Measurements from ENCODE around the gene PSMB2.
"Not testable (repeated sequence)": the region's sequence is repeated elsewhere in the genome, so short reads cannot be mapped to it uniquely, and the experiment has no call there.

The PSMB2 gene

DNA sequence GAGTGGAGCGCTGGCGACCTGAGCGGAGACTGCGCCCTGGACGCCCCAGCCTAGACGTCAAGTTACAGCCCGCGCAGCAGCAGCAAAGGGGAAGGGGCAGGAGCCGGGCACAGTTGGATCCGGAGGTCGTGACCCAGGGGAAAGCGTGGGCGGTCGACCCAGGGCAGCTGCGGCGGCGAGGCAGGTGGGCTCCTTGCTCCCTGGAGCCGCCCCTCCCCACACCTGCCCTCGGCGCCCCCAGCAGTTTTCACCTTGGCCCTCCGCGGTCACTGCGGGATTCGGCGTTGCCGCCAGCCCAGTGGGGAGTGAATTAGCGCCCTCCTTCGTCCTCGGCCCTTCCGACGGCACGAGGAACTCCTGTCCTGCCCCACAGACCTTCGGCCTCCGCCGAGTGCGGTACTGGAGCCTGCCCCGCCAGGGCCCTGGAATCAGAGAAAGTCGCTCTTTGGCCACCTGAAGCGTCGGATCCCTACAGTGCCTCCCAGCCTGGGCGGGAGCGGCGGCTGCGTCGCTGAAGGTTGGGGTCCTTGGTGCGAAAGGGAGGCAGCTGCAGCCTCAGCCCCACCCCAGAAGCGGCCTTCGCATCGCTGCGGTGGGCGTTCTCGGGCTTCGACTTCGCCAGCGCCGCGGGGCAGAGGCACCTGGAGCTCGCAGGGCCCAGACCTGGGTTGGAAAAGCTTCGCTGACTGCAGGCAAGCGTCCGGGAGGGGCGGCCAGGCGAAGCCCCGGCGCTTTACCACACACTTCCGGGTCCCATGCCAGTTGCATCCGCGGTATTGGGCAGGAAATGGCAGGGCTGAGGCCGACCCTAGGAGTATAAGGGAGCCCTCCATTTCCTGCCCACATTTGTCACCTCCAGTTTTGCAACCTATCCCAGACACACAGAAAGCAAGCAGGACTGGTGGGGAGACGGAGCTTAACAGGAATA lies 64.0 kb downstream of the PSMB2 start:
- H3K27me3 Mint-ChIP-seq, result peaks cover 2% of the 10 kb centered on the region
- H3K27ac Mint-ChIP-seq, result peak overlapping the region; percentile 52
- H3K9me3 Mint-ChIP-seq, result no peaks in the 10 kb centered on the region
- peaks cover 17% of the 10 kb centered on the region for H3K4me1 Mint-ChIP-seq
- DNase-seq (ENCODE audit: low spot score in 2 of 2), result peak; percentile 38 to 42
- H3K36me3 Mint-ChIP-seq, result no peaks in the 10 kb centered on the region
- peak; percentile 81 for ATAC-seq (ENCODE audit: low read depth)
- peak overlapping the region; percentile 83 for H3K4me3 Mint-ChIP-seq

GRCh38 chr1:35576766-35577070 lies 64.6 kb downstream of the PSMB2 start:
- peak overlapping the region; percentile 83 for H3K4me3 Mint-ChIP-seq
- ATAC-seq (ENCODE audit: low read depth); DNase-seq (ENCODE audit: low spot score in 2 of 2); H3K36me3 Mint-ChIP-seq; H3K9me3 Mint-ChIP-seq; H3K27me3 Mint-ChIP-seq: not testable (repeated sequence)
- H3K4me1 Mint-ChIP-seq, result peaks cover 14% of the 10 kb centered on the region
- peak overlapping the region; percentile 31 for H3K27ac Mint-ChIP-seq

- peak overlapping the region; percentile 31 for H3K27ac Mint-ChIP-seq
- H3K9me3 Mint-ChIP-seq, result no peaks in the 10 kb centered on the region
- H3K4me3 Mint-ChIP-seq, result peak overlapping the region; percentile 81
- H3K27me3 Mint-ChIP-seq, result peaks cover 2% of the 10 kb centered on the region
- ATAC-seq (ENCODE audit: low read depth), result no peak
- H3K36me3 Mint-ChIP-seq, result no peaks in the 10 kb centered on the region
- DNase-seq (ENCODE audit: low spot score in 2 of 2), result no peak
- H3K4me1 Mint-ChIP-seq, result peaks cover 14% of the 10 kb centered on the region
Measured at GRCh38 chr1:35576061-35576765, 65.1 kb downstream of the PSMB2 start.

- Mint-ChIP-seq H3K9me3 (no peaks in the 10 kb centered on the region), H3K4me1 (peaks cover 14% of the 10 kb centered on the region)
Measured at GRCh38 chr1:35575416-35575958, 65.8 kb downstream of the PSMB2 start.

DNA sequence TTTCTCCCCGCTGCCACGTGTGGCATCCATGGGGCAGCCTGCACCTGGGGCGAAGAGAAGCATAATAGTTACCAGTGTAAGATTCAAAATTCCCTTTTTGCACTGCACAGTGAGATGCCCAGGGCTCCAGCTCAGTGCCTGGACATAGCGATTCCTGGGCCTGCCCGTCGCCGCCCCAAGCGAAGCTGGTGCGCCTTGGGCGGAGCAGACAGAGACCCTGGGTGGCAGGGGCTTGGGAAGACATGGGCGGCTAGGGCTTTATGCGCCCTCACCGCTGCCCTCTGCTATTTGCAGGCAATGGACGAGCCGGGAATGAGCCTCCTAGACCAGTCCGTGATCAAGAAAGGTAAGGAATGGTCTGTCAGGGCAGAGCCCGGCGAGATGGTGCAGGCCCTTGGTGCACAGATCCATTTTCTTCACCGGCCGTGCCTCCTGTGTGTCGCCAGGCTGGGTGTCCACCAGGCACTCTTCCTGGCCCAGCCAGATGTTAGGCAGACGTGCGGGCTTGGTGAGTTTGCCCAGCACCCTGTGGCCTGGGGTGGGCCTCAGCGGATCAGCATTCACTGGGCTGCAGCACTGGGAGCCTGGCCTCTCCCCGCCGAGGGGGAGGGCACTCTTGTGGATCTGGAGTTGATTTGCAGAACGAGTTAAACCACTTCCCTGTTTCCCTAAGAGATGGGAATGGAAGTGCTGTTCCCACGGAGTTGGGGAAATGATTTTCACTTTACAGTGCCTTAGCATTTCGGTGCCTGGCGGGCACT lies 66.5 kb downstream of the PSMB2 start:
- no peak for ATAC-seq (ENCODE audit: low read depth)
- peaks cover 14% of the 10 kb centered on the region for H3K4me1 Mint-ChIP-seq

More at GRCh38 chr1:35575416-35575958, 65.8 kb downstream of the PSMB2 start:
- H3K27me3 Mint-ChIP-seq, result peaks cover 2% of the 10 kb centered on the region
- no peak for DNase-seq (ENCODE audit: low spot score in 2 of 2)
- no peak overlapping the region for H3K27ac Mint-ChIP-seq
- no peak overlapping the region for H3K4me3 Mint-ChIP-seq
- no peaks in the 10 kb centered on the region for H3K36me3 Mint-ChIP-seq
- ATAC-seq (ENCODE audit: low read depth), result no peak

GRCh38 chr1:35574125-35574654 lies 67.1 kb downstream of the PSMB2 start:
- H3K9me3 Mint-ChIP-seq, result no peaks in the 10 kb centered on the region
- H3K4me1 Mint-ChIP-seq, result peaks cover 14% of the 10 kb centered on the region
- no peak overlapping the region for H3K4me3 Mint-ChIP-seq
- no peak overlapping the region for H3K27ac Mint-ChIP-seq
- DNase-seq (ENCODE audit: low spot score in 2 of 2) (no peak), ATAC-seq (ENCODE audit: low read depth) (no peak)
- peaks cover 2% of the 10 kb centered on the region for H3K27me3 Mint-ChIP-seq
- H3K36me3 Mint-ChIP-seq, result no peaks in the 10 kb centered on the region

More for the DNA sequence above, 66.5 kb downstream of the PSMB2 start:
- H3K27ac Mint-ChIP-seq, result no peak overlapping the region
- no peak overlapping the region for H3K4me3 Mint-ChIP-seq
- no peaks in the 10 kb centered on the region for H3K9me3 Mint-ChIP-seq
- H3K36me3 Mint-ChIP-seq, result no peaks in the 10 kb centered on the region
- H3K27me3 Mint-ChIP-seq, result peaks cover 2% of the 10 kb centered on the region
- DNase-seq (ENCODE audit: low spot score in 2 of 2), result no peak

DNA sequence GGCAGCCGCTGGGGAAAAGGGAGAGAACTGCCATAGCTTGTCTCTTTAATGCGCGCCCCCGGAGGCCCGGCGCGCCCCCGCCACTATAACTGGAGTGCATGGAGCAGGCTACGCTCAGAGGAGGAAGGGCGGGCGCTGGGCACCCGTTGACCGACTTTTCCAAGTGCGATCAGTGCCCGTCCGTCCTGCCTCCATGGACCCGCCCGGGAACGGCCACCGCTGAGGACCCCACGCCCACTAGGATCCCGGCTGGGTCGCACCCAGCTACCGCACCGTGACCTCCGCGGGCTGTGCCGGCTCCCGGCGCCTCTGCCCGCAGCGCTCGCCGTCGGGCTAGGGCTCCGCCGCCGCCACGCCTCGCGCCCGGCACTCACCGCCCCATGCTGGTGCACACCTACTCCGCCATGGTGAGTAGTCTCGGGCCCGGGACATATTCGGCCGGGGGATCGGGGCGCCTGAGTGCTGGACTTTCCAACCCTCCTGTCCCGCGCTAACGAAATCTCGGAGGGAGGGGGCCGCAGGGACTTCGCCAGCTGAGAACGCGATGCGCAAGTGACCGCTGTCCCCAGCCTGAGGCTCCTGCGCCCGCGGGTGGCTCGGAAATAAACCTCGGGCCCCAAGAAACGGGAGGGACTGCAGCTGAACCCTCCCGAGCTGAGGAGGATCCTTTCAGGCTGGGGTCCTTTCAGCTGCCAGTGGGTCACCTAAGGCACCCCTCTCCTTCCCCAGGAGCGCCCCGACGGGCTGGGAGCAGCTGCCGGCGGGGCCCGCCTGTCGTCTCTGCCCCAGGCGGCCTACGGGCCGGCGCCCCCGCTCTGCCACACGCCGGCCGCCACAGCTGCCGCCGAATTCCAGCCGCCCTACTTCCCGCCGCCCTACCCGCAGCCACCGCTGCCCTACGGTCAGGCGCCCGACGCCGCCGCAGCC lies 67.9 kb downstream of the PSMB2 start, which contains the start of gene TFAP2E:
TSS of gene TFAP2E (plus strand) at position 117 of the 927 bp plus-strand sequence. CDS start at position 381, 264 bp downstream.
- H3K9me3 Mint-ChIP-seq, result no peaks in the 10 kb centered on the region
- peaks cover 2% of the 10 kb centered on the region for H3K27me3 Mint-ChIP-seq
- H3K27ac Mint-ChIP-seq, result no peak within 1 kb of the TSS
- H3K36me3 Mint-ChIP-seq, result no peaks in the 10 kb centered on the region
- no peak within 1 kb of the TSS for H3K4me3 Mint-ChIP-seq
- peak; percentile 16 for ATAC-seq (ENCODE audit: low read depth)
- H3K4me1 Mint-ChIP-seq, result peaks cover 19% of the 10 kb centered on the region
- no peak for DNase-seq (ENCODE audit: low spot score in 2 of 2)

DNA sequence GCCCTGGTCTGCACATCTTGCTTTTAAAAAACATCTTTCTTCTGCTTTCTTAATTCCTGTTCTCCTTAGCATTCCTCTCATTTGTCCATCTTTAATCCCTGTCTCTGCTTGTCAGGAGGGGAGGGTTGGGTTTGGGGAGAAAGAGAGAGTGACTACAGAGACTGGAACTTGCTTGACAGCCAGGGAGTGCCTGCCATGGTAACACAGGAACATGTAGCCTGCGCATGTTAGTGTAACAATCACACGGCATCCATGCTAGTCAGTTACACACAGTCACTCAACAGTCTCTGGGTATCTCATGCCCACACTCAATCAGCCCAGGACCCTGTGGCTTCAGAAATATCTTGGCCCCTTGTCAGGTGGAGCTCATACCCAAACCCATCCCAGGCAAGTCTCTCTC lies 69.0 kb downstream of the PSMB2 start:
- H3K36me3 Mint-ChIP-seq, result no peaks in the 10 kb centered on the region
- no peaks in the 10 kb centered on the region for H3K9me3 Mint-ChIP-seq
- peaks cover 13% of the 10 kb centered on the region for H3K4me1 Mint-ChIP-seq
- H3K27me3 Mint-ChIP-seq, result peaks cover 2% of the 10 kb centered on the region
- ATAC-seq (ENCODE audit: low read depth), result no peak
- H3K27ac Mint-ChIP-seq, result no peak overlapping the region
- DNase-seq (ENCODE audit: low spot score in 2 of 2), result no peak
- no peak overlapping the region for H3K4me3 Mint-ChIP-seq

GRCh38 chr1:35571263-35571662 lies 70.1 kb downstream of the PSMB2 start:
- Mint-ChIP-seq H3K4me3 (no peak overlapping the region), H3K27me3 (peaks cover 2% of the 10 kb centered on the region), H3K36me3 (peaks cover 3% of the 10 kb centered on the region), H3K27ac (no peak overlapping the region), H3K9me3 (no peaks in the 10 kb centered on the region), H3K4me1 (peaks cover 12% of the 10 kb centered on the region)
- no peak for ATAC-seq (ENCODE audit: low read depth)
- no peak for DNase-seq (ENCODE audit: low spot score in 2 of 2)

DNA sequence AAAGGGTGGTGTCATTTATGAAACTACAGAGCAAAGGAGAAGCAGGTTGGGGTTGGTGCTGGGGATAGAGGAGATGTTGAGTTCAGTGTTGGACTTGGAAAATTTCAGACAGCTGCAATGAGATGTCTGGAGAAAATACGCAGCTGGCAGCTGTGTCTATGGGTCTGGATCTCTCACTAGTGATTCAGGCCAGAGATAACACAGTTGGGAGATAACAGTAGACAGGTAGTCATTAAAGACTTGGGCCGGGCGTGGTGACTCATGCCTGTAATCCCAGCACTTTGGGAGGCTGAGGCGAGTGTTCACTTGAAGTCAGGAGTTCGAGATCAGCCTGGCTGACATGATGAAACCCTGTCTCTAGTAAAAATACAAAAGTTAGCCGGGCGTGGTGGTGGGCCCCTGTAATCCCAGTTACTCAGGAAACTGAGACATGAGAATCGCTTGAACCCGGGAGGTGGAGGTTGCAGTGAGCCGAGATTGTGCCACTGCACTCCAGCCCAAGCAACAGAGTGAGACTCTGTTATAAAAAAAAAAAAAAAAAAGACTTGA lies 70.7 kb downstream of the PSMB2 start:
- no peaks in the 10 kb centered on the region for H3K9me3 Mint-ChIP-seq
- peaks cover 8% of the 10 kb centered on the region for H3K4me1 Mint-ChIP-seq
- DNase-seq (ENCODE audit: low spot score in 2 of 2) (no peak), ATAC-seq (ENCODE audit: low read depth) (no peak)
- peaks cover 3% of the 10 kb centered on the region for H3K36me3 Mint-ChIP-seq
- H3K27ac Mint-ChIP-seq, result no peak overlapping the region
- H3K27me3 Mint-ChIP-seq, result peaks cover 2% of the 10 kb centered on the region
- H3K4me3 Mint-ChIP-seq, result no peak overlapping the region

DNA sequence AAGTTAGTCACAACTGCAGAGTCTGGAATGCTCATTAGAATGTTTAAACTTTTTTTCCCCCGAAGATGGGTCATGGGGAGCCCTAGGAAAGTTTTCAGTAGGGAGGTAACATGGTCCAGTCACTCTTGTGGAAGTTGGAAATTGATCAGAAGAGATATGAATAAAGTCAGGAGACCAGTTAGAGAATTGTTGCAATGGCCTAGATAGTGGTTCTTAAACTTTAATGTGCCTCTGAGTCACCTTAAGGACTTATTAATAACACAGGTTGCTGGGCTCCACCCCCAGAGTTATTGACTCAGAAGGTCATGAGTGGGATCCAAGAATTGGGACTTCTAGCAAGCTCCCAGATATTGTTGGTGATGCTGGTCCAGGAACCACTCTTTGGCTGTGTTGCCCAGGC lies 71.4 kb downstream of the PSMB2 start:
- peaks cover 2% of the 10 kb centered on the region for H3K27me3 Mint-ChIP-seq
- H3K4me3 Mint-ChIP-seq, result no peak overlapping the region
- H3K4me1 Mint-ChIP-seq, result peaks cover 8% of the 10 kb centered on the region
- no peak overlapping the region for H3K27ac Mint-ChIP-seq
- DNase-seq (ENCODE audit: low spot score in 2 of 2) (no peak), ATAC-seq (ENCODE audit: low read depth) (no peak)
- no peaks in the 10 kb centered on the region for H3K9me3 Mint-ChIP-seq
- peaks cover 3% of the 10 kb centered on the region for H3K36me3 Mint-ChIP-seq

DNA sequence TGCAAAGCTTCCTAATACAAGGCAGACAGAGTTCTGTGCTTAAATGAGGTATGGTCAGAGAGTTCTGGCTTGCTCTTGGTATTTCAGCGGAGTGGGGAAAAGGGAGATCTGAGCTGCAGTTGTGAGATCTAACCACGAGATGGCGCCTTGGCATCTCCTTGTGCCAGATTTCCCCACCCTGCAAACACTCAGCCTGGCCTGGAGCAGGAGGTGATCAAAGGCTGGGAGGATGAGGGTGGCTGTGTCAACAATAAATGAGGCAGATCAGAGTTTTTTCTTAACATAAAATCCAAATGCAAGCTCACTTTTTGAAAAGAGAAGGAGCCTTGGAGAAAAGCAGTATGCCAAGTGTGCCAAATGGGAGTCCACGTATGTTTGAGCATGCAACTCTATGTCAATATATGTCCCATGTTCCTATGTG lies 72.3 kb downstream of the PSMB2 start:
- no peak overlapping the region for H3K4me3 Mint-ChIP-seq
- peaks cover 13% of the 10 kb centered on the region for H3K4me1 Mint-ChIP-seq
- H3K27me3 Mint-ChIP-seq, result no peaks in the 10 kb centered on the region
- peak; percentile 53 to 67 for DNase-seq (ENCODE audit: low spot score in 2 of 2)
- ATAC-seq (ENCODE audit: low read depth), result peak; percentile 70
- no peak overlapping the region for H3K27ac Mint-ChIP-seq
- no peaks in the 10 kb centered on the region for H3K9me3 Mint-ChIP-seq
- H3K36me3 Mint-ChIP-seq, result peaks cover 3% of the 10 kb centered on the region
